K562 (cell line): ENCODE results near the gene NUDT14. TPM values are rescaled to one million over a fixed set of nuclear protein-coding genes. Genes with fewer than 3 reads are reported as not detected.

Source experiments
- CREB1 ChIP-seq, 2 experiments: sonication (generic) in 1 of 2; formaldehyde crosslinking in 1 of 2; IDR thresholded peaks; 2 replicates each; pipeline versions ENCODE4 v1.6.1 to v1.8.0; 2012 to 2022; ENCODE audit warnings: inconsistent platforms in 1 of 2, mild to moderate bottlenecking in 1 of 2, missing genetic modification reagents in 1 of 2, moderate library complexity in 1 of 2
- CREBBP ChIP-seq: IDR thresholded peaks from one replicate; pipeline ENCODE4 v1.6.1; 2012; ENCODE audit warnings: low read depth, mild to moderate bottlenecking, control low read depth, inconsistent platforms, low read length
- DPF2 ChIP-seq: fragments of 450-650 bp; IDR thresholded peaks from 2 replicates; pipeline ENCODE4 v1.6.1; 2016
- ELK3 ChIP-seq: fragments of 450-650 bp; formaldehyde crosslinking; IDR thresholded peaks from 2 replicates; pipeline ENCODE4 v1.4.0; 2020; ENCODE audit warnings: mild to moderate bottlenecking
- FOXO4 ChIP-seq: fragments of 450-650 bp; formaldehyde crosslinking; IDR thresholded peaks from 2 replicates; pipeline ENCODE4 v1.4.0; 2020; ENCODE audit warnings: mild to moderate bottlenecking, moderate library complexity
- GABPB2 ChIP-seq: fragments of 250-450 bp; sonication (Bioruptor Pico); conservative IDR thresholded peaks from 2 replicates; pipeline ENCODE4 v1.5.1; 2021; ENCODE audit warnings: mild to moderate bottlenecking
- GATAD2A ChIP-seq: fragments of 450-650 bp; IDR thresholded peaks from 2 replicates; pipeline ENCODE4 v1.6.1; 2017
- JUNB ChIP-seq: fragments of 450-650 bp; formaldehyde crosslinking; conservative IDR thresholded peaks from 2 replicates; pipeline ENCODE4 v1.4.0; 2020; ENCODE audit warnings: mild to moderate bottlenecking
- MAX ChIP-seq: sonication (generic); formaldehyde crosslinking; IDR thresholded peaks from 2 replicates; pipeline ENCODE4 v1.9.0; 2022; ENCODE audit warnings: mild to moderate bottlenecking, missing genetic modification reagents
- MCM2 ChIP-seq: fragments of 450-650 bp; IDR thresholded peaks from 2 replicates; pipeline ENCODE4 v1.6.1; 2017; ENCODE audit warnings: low read depth, mild to moderate bottlenecking
- MED1 ChIP-seq: sonication (generic); formaldehyde crosslinking; IDR thresholded peaks from 2 replicates; pipeline ENCODE4 v1.8.1; 2023; ENCODE audit warnings: missing genetic modification reagents, borderline replicate concordance
- MLLT1 ChIP-seq, 2 experiments: fragments of 450-650 bp; IDR thresholded peaks; 2 replicates each; pipeline ENCODE4 v1.6.1; 2016
- NFE2 ChIP-seq: IDR thresholded peaks from 2 replicates; pipeline ENCODE4 v1.6.1; 2014; ENCODE audit warnings: antibody characterized with exemption, low read depth
- RFX1 ChIP-seq: fragments of 450-650 bp; IDR thresholded peaks from 2 replicates; pipeline ENCODE4 v1.6.1; 2016; ENCODE audit warnings: mild to moderate bottlenecking, moderate library complexity
- SNRNP70 ChIP-seq: fragments of 200-400 bp; formaldehyde crosslinking; optimal IDR thresholded peaks from 2 replicates; pipeline ENCODE3; 2017; ENCODE audit warnings: low read depth, low read length
- TAF7 ChIP-seq: fragments of 450-650 bp; IDR thresholded peaks from 2 replicates; pipeline ENCODE4 v1.6.1; 2016; ENCODE audit warnings: missing genetic modification characterization, missing compliant biosample characterization
- ZNF224 ChIP-seq: sonication (generic); formaldehyde crosslinking; IDR thresholded peaks from 2 replicates; pipeline ENCODE4 v1.8.0; 2022; ENCODE audit warnings: mild to moderate bottlenecking, missing genetic modification reagents
- ZNF655 ChIP-seq: fragments of 250-450 bp; sonication (Bioruptor Pico); IDR thresholded peaks from 2 replicates; pipeline ENCODE4 v1.5.0; 2021
- polyA plus RNA-seq, 8 experiments: library from polyadenylated mRNA; depleted of rRNA in 4 of 8; stranded (reverse) in 5 of 8; unstranded in 3 of 8; fragments of >200 nt; fragmentation: Nextera tagmentation in 2 of 8; fragmentation: Illumina TruSeq in 1 of 8; extraction: Ambion mirVana in 2 of 8; extraction: Trizol in 1 of 8; gene quantifications; 2 replicates each; pipeline versions ENCODE4 v1.2.1 to v1.2.3, GENCODE V29; 2011 to 2014; ENCODE audit warnings: inconsistent platforms in 1 of 8, missing spikeins in 1 of 8
- total RNA-seq, 7 experiments: library from RNA; depleted of rRNA in 6 of 7; stranded (reverse); fragments of >200 nt in 6 of 7; fragmentation: Illumina TruSeq in 2 of 7; extraction: Trizol in 2 of 7; gene quantifications; 2 replicates each; pipeline versions ENCODE4 v1.2.1 to v1.2.3, GENCODE V29; 2011 to 2021; ENCODE audit warnings: low replicate concordance in 1 of 7
- TF ChIP-seq, protein P1 (sequence below): fragments of 450-650 bp; formaldehyde crosslinking; IDR thresholded peaks from 2 replicates; pipeline ENCODE4 v1.4.0; 2020; ENCODE audit warnings: mild to moderate bottlenecking, moderate library complexity

NUDT14 gene
- total and polyA plus RNA-seq, 9 of the 15 experiments (the other 6 are each of a cell fraction or from before 2014, with no cell fraction given): 0.14 to 16.3 (median 8.2) TPM

- TF ChIP-seq MLLT1 (IDR thresholded peaks at IDR 0.05): no peak
- TF ChIP-seq RFX1: no peak
- no peak for TF ChIP-seq MED1 (CRISPR knock-in tag)
- TF ChIP-seq CREBBP: no peak
- peak; percentile 87 for TF ChIP-seq MAX
- TF ChIP-seq, protein P1, sequence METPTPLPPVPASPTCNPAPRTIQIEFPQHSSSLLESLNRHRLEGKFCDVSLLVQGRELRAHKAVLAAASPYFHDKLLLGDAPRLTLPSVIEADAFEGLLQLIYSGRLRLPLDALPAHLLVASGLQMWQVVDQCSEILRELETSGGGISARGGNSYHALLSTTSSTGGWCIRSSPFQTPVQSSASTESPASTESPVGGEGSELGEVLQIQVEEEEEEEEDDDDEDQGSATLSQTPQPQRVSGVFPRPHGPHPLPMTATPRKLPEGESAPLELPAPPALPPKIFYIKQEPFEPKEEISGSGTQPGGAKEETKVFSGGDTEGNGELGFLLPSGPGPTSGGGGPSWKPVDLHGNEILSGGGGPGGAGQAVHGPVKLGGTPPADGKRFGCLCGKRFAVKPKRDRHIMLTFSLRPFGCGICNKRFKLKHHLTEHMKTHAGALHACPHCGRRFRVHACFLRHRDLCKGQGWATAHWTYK (CRISPR knock-in tag): no peak
- TF ChIP-seq CREB1 (IDR thresholded peaks at IDR 0.05): 0 out of 2 replicates have a peak, but pooled peaks have one; percentile 40
- TF ChIP-seq CREB1 (CRISPR knock-in tag; IDR thresholded peaks at IDR 0.05): no peak
- no peak for TF ChIP-seq MCM2
- no peak for TF ChIP-seq ZNF655
- TF ChIP-seq GATAD2A: no peak
- TF ChIP-seq DPF2: no peak
- no peak for TF ChIP-seq ZNF224
- TF ChIP-seq GABPB2 (CRISPR knock-in tag): no peak
- no peak for TF ChIP-seq ELK3 (CRISPR knock-in tag)
- no peak for TF ChIP-seq JUNB (CRISPR knock-in tag)
- no peak for TF ChIP-seq TAF7 (tag)
- TF ChIP-seq FOXO4: no peak
- no peak for TF ChIP-seq NFE2
- no peak for TF ChIP-seq SNRNP70
These were observed 13.6 kb downstream of the NUDT14 start (continued) for GRCh38 chr14:105167303-105168092.
